HG03280 (cell line): Measurements from ENCODE around the gene TBCK.
"Not testable (repeated sequence)": the region's sequence is repeated elsewhere in the genome, so short reads cannot be mapped to it uniquely, and the experiment has no call there.

Experiments
- ATAC-seq: cut with Tn5 transposase; IDR thresholded peaks from one replicate; pipeline ENCODE4 v1.9.1; 2021; ENCODE audit warnings: mild to moderate bottlenecking, moderate library complexity; ENCODE audit not compliant: unreplicated experiment

The TBCK gene

GRCh38 chr4:106238820-106239420 lies 77.1 kb downstream of the TBCK start:
- peak; percentile 93 for ATAC-seq

DNA sequence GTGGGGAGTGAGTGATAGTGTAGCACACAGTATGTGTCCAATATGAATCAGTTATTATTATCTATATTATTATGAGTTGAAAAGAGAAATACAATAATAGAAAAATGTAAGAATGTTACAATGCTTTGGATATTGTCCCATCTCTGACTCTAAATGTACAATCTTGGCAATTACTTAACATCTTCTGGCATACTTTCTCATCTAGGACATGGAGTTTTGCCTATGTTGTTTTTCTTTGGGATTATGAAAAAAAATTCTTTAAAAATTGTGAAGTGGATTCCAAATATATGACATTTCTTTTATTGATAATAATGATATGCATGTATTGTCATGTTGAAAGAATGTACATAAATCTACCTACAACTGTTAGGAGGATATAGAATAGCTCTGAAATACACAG lies 84.1 kb downstream of the TBCK start:
- no peak for ATAC-seq

DNA sequence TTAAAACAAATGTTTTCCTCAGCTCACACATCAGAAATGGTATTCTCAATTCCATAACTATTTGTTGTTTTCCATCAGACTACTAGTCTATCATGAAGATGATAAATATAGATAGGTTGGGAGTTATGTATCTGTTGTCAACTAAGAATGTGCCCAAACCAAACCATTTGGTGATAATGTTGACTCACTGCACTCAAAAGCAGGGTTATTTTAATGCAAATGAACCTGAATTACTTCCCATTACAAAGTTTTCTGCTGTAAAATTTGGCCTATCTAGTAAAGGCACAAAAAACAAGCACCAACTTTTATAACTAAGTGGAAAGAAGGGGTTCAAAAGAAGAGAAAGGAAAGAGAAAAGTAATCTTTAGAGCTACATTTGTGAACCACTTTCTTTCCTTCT lies 93.5 kb downstream of the TBCK start:
- no peak for ATAC-seq

DNA sequence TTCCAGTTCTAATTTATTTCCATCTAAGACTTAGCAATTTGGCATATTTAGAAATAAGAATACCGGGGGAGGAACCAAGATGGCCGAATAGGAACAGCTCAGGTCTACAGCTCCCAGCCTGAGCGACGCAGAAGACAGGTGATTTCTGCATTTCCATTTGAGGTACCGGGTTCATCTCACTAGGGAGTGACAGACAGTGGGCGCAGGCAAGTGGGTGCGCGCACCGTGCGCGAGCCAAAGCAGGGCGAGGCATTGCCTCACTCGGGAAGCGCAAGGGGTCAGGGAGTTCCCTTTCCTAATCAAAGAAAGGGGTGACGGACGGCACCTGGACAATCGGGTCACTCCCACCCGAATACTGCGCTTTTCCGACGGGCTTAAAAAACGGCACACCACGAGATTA lies 102.7 kb downstream of the TBCK start:
- ATAC-seq = not testable (repeated sequence)

- no peak for ATAC-seq
Measured at GRCh38 chr4:106210021-106210420, 106.0 kb downstream of the TBCK start.

DNA sequence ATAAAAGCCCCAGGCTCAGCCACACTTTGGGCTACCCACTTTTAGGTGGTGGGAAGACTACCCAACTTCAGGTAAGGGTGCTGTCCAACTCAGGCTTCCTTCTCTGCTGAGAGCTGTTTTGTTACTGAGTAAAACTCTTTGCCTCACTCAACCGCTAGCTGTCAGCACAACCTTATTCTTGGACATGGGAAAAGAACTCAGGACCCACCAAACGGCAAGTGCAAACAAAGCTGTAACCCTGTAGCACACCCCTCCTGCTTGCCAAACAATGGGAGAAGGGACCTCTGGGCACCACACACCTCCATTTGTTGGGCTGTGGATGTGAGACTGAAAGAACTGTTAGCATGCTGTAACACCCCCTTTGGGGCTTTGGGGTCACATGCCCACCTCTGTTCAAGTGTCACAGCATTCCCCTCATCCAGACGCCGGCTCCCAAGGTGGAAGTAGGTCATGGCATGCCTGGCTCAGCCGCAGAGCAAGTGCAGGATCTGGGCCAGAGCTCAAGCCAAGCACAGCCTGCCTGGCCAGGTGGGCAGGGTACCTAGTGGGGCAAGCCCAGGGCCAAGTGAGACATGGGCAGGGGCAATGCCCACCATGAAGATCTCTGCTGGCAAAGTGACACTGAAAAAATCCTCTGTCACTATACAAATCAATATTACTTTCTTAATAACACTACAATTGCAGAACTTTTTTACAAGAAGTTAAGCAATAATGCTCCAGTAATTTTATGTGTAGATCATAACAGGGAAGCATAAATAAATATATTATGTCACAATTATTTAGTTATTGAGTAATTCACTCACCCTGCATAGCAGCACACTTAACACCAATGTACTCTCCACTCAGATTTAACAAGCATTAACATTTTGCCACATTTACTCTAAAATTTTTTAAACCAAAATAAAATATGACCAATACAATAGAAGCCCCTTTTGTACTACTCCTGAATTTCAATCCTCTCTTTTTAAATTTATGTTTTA lies 107.2 kb downstream of the TBCK start:
- no peak for ATAC-seq

DNA sequence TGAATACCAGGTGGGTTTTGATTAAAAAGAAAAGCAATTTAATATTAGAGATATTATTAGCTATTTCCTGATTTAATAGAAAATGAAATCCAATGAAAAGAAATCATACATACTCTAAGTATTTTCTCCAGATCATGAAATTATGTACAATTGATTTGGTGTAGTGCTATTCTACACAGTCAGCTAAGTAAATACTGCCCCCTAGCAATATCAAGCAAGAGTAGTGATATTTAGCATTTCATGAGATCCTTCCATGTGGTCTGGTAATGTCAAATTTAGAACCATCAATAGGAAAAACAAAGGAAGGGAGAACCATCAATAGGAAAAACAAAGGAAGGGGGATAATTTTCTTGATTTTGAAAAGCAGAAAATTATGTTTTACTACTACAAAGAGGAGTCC lies 114.6 kb downstream of the TBCK start:
- no peak for ATAC-seq

DNA sequence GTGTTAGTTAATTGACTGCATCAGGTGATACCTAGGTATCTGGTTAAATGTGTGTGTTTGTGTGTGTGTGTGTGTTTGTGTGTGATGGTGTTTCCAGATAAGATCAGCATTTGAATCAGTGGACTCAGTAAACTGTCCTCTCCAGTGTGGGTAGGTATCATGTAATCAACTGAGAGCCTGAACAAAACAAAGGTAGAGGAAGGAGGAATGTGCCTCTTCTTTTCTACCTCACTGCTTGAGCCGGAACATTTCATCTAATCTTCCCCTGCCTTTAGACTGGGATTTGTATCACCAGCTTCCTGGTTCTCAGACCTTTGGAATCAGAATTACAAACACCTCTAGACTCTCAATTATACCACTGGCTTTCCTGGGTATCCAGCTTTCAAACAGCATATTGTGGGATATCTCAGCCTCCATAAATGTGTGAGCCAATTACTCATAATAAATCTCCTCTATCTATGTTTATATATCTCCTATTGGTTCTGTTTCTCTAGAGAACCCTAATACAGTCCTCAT lies 120.5 kb downstream of the TBCK start:
- no peak for ATAC-seq

DNA sequence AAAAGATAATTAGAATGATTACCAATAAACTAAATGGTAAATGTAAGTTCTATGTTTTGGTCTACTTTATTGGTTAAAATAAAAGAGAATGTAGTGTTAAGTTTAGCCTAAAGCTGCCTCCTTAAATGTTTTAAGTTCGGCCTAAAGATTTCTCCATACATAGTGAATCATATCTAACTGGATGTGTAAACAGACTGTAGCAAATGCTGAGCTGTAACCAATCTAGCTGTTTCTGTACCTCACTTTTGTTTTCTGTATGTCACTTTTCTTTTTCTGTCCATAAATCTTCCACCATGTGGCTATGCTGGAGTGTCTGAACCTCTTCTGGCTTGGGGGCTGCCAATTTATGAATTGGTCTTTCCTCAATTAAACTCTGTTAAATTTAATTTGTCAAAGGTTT lies 121.2 kb downstream of the TBCK start:
- ATAC-seq = no peak

GRCh38 chr4:106192131-106192530 lies 123.9 kb downstream of the TBCK start:
- ATAC-seq = no peak

GRCh38 chr4:106186201-106186600 lies 129.8 kb downstream of the TBCK start:
- no peak for ATAC-seq

DNA sequence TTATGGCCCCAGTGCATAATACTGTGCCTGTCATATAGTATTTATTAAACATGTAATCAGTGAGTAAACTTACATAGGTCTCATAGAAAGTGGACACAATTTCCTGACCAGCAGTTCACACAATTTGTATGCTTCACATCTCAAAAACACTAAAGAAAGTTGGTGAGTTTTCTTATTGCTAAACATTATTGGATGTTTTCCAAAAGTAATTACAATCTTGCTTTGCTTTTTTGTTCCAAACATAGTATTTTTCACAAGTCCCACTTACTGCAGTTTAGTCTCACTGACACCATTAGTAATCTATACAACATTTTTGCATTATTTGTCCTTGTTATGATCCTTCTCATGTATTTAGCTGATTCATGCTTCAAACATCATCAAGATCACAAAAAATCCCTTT lies 132.5 kb downstream of the TBCK start:
- ATAC-seq = no peak

- no peak for ATAC-seq
Measured at GRCh38 chr4:106172861-106173260, 143.1 kb downstream of the TBCK start.

DNA sequence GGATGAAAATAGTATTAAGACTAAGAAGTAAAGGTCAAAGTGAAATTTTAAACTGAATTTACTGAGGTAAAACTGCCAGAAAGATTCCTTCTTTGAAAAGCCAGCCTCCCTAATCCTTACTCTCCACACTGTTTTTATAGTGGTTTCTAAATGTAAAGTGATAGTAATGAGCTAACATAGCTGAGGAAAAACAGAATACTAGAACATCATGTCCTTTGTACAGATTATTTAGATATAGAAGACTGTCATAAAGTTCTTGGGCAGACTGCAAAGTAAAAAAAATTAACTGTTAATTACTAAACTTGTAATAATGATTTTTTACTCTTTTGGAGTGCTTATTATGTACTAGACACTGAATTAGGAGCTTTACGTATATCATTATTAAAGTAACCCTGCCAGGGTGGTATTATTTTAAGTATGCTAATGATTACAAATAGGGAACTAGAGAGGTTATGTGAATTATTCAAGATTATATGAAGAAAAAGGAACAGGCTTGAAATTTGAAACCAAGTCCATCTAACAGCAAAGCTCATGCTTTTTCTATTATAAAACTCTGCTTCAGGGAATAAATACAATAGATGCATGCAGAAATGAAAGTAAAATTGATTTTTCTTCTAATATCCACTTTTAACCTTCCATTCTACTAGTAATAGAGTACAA lies 150.5 kb downstream of the TBCK start:
- no peak for ATAC-seq

DNA sequence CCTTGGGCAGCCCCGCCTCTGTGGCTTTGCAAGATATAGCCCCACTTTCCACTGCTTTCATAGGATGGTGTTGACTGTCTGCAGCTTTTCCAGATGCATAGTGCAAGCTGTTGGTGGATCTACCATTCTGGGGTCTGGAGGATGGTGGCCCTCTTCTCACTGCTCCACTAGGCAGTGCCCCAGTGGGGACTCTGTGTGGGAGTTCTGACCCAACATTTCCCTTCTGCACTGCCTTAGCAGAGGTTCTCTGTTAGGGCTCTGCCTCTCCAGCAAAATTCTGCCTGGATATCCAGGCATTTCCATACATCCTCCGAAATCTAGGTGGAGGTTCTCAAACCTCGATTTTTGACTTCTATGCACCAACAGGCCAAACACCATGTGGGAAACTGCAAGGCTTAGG lies 153.7 kb downstream of the TBCK start:
- ATAC-seq = no peak

DNA sequence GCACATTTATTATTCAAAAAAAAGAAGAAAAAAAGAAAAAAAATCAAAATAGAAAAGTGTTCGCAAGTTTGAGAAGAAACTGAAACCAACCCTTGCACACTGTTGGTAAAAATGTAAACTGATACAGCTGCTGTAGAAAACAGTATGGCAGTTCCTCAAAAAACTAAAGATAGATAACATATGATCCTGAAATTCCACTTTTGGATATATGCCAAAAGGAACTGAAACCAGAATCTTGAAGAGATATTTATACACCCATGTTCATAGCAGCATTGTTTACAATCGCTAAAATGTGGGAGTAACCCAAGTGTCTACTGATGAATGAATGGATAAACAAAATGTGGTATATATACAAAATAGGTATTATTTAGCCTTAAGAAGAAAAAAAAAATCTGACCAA lies 155.4 kb downstream of the TBCK start:
- no peak for ATAC-seq

- no peak for ATAC-seq
Measured at GRCh38 chr4:106149911-106150310, 166.1 kb downstream of the TBCK start.

GRCh38 chr4:106149026-106149425 lies 167.0 kb downstream of the TBCK start:
- ATAC-seq = no peak

- no peak for ATAC-seq
Measured at GRCh38 chr4:106142616-106143127, 173.3 kb downstream of the TBCK start.

DNA sequence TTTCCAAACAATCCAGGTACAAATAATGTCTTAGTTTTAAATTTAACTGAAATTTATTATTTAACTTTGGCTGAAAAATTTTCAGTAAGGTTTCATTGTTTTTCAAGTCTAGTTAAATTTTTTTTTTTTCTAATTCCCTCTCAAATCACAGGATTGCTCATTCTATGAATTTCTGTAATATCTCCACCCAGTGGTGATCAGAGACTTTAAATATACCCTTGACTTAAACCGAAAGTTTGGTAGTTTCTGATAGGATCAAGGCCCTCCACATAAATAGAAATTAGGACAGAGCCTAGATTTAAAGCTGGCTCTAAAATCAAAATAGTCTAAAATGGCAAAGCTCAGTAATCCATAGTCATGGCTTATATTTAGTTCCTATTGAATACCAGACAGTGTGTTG lies 175.4 kb downstream of the TBCK start:
- ATAC-seq = no peak

- no peak for ATAC-seq
Measured at GRCh38 chr4:106136777-106137331, 179.2 kb downstream of the TBCK start.
